ENCODE data around the gene MFSD12. TPM values are rescaled to one million over a fixed set of nuclear protein-coding genes. Genes with fewer than 3 reads are reported as not detected.

The MFSD12 gene
- total and polyA plus RNA-seq, 4 donors, result 9.5 to 47.7 (median 37.3) TPM

DNA sequence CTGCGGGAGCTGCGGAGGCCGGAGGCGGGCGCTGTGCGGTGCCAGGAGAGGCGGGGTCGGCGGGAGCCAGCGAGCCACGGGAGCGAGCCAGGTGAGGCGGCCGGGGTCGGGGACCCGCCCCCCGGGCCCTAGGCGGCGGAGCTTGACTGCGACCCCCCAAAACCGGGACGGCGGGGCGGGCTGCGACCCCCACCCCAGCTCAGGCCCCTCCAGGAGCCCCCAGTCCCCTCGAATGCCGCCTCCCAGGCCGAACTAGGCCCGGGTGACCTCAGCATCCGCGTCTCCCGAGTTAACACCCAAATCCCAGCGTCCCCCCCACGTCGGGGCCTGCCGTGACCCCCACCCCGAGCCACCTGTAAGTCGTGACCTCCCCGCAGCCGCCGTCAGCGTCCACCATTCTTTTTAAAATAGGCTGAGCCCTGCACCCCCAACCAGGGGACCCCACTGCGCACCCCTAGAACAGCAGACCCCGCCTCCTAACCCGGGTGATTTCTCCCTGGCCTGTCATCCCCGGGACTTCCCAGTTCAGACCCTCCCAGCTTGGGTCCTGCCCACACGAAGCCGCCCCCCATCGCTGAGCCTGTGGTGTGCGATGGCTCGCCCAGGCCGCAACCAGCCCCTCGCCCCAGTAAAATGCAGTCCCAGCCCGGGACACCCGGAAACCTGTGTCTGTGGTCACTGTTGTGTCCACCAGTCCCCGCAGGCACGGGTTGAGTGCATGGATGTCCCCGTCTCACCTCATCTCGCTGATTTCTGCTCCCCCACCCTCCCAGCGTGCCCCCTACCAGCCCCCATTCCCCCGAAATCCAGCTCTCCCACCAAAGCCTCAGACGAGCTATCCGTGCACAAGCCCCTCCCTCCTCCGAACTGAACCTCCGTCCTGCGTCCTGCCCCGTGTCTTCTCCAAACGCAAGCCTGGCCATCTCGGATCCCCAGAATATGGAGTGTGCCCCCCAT, 50.7 kb downstream of the MFSD12 start:
- no peaks in the 10 kb centered on the region for H3K4me1 ChIP-seq (ENCODE audit: control insufficient read depth in 1 of 2, insufficient read depth in 2 of 2, low read length in 2 of 2)
- no peaks in the 10 kb centered on the region for H3K9me3 ChIP-seq (ENCODE audit: control insufficient read depth, low read length)
- H3K4me3 ChIP-seq (ENCODE audit: low read length in 2 of 2), result peak overlapping the region; percentile 73 to 97
- no peaks in the 10 kb centered on the region for H3K27me3 ChIP-seq (ENCODE audit: control insufficient read depth in 1 of 2, insufficient read depth in 2 of 2, low read length in 1 of 2)
- 1% methylated on average over 60 to 69 of the region's 69 CpGs for WGBS, 2 donors
- ATAC-seq (ENCODE audit: low FRiP score) (no peak), DNase-seq (peak in 1 of 2 donors; percentile 71)
- intact Hi-C loops (cut with DNase I), result no loop called here
- peak overlapping the region in 1 of 2 donors; percentile 39 for H3K27ac ChIP-seq (ENCODE audit: low read depth in 1 of 2, low read length in 2 of 2)
- peaks cover 0 to 2% of the 10 kb centered on the region in 2 donors for H3K36me3 ChIP-seq (ENCODE audit: control insufficient read depth in 1 of 2, insufficient read depth in 2 of 2, low read length in 1 of 2)

DNA sequence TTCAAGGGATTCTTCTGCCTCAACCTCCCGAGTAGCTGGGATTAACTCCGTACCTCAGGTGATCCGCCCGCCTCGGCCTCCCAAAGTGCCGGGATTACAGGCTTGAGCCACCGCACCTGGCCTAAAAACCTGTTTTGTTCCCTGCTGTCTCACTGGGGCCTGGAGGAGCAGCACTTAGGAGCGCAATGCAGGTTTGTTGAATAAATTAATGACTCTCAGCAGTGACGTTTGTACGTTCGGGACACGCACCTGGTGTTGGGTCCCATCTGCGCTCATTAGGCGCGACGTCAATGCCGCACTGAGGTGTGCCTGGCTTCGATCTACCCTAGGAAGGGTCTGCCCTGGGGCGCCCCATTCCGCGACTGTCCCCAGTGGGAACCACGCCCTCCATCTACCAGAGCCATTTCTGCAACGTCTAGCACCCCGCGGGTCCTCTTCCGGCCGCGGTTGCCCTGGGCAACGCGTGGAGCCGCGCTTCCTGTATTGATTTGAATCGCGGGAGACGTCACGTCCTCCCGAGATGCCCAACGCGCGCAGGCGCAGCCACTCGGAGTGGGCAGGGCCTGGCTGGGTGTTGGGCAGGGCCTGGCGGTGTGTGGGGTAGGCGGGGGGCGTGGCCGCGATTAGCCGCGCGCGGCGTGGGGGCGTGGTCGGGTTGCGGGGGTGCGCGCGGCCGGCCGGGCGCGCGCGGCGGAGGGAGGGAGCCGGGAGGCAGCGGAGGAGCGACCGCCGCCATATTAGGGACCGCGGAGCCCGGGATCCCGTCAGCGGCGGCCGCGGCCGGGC, 51.6 kb downstream of the MFSD12 start, which contains the start of gene FZR1:
FZR1 (plus strand) TSS at position 714 of the 786 bp plus-strand sequence. CDS start 16,679 bp downstream, outside the sequence.
- no peaks in the 10 kb centered on the region for H3K27me3 ChIP-seq (ENCODE audit: control insufficient read depth in 1 of 2, insufficient read depth in 2 of 2, low read length in 1 of 2)
- WGBS, 2 donors, result 1 to 2% methylated on average over 59 to 79 of the region's 79 CpGs

DNA sequence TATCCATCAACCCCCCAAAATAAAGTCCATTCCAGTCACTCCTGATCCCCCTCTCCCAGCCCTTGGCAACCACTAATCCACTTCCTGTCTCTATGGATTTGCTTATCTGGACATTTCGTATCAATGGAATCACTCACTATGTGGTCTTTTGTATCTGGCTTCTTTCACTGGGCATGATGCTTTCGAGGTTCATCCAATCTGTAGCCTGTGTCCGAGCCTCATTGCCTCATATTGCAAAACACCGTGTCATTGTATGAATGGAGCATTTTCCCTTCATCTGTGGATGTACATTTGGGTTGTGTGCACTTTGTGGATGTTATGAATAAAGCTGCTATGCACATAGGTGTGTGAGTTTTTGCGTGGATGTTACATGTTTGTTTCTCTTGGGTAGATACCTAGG, 52.7 kb downstream of the MFSD12 start:
- intact Hi-C loops (cut with DNase I), result no loop called here
- WGBS, 2 donors, result 81 to 84% methylated on average over 5 of the region's 5 CpGs
- H3K27ac ChIP-seq (ENCODE audit: low read depth in 1 of 2, low read length in 2 of 2), result no peak overlapping the region
- DNase-seq, result no peak
- no peak for ATAC-seq (ENCODE audit: low FRiP score)
- no peaks in the 10 kb centered on the region for H3K27me3 ChIP-seq (ENCODE audit: control insufficient read depth in 1 of 2, insufficient read depth in 2 of 2, low read length in 1 of 2)
- peaks cover 0 to 1% of the 10 kb centered on the region in 2 donors for H3K36me3 ChIP-seq (ENCODE audit: control insufficient read depth in 1 of 2, insufficient read depth in 2 of 2, low read length in 1 of 2)
- H3K4me1 ChIP-seq (ENCODE audit: control insufficient read depth in 1 of 2, insufficient read depth in 2 of 2, low read length in 2 of 2), result peaks cover 0 to 3% of the 10 kb centered on the region in 2 donors
- H3K4me3 ChIP-seq (ENCODE audit: low read length in 2 of 2), result no peak overlapping the region
- no peaks in the 10 kb centered on the region for H3K9me3 ChIP-seq (ENCODE audit: control insufficient read depth, low read length)

More for the DNA sequence above, 51.6 kb downstream of the MFSD12 start, which contains the start of gene FZR1:
- H3K27ac ChIP-seq (ENCODE audit: low read depth in 1 of 2, low read length in 2 of 2), result peak within 1 kb of the TSS in 1 of 2 donors; percentile 39
- no peaks in the 10 kb centered on the region for H3K4me1 ChIP-seq (ENCODE audit: control insufficient read depth in 1 of 2, insufficient read depth in 2 of 2, low read length in 2 of 2)
- H3K9me3 ChIP-seq (ENCODE audit: control insufficient read depth, low read length), result no peaks in the 10 kb centered on the region
- H3K36me3 ChIP-seq (ENCODE audit: control insufficient read depth in 1 of 2, insufficient read depth in 2 of 2, low read length in 1 of 2), result peaks cover 0 to 2% of the 10 kb centered on the region in 2 donors
- peak within 1 kb of the TSS; percentile 73 to 97 for H3K4me3 ChIP-seq (ENCODE audit: low read length in 2 of 2)
- DNase-seq (peak; percentile 99 to 100), ATAC-seq (ENCODE audit: low FRiP score) (peak; percentile 97)
- intact Hi-C loops (cut with DNase I), result no loop called here

GRCh38 chr19:3503036-3503572, 54.3 kb downstream of the MFSD12 start:
- DNase-seq (no peak), ATAC-seq (ENCODE audit: low FRiP score) (no peak)
- H3K36me3 ChIP-seq (ENCODE audit: control insufficient read depth in 1 of 2, insufficient read depth in 2 of 2, low read length in 1 of 2), result no peaks in the 10 kb centered on the region
- H3K4me1 ChIP-seq (ENCODE audit: control insufficient read depth in 1 of 2, insufficient read depth in 2 of 2, low read length in 2 of 2), result peaks cover 0 to 4% of the 10 kb centered on the region in 2 donors
- no peak overlapping the region for H3K4me3 ChIP-seq (ENCODE audit: low read length in 2 of 2)
- WGBS, 2 donors, result 85 to 87% methylated on average over 13 of the region's 13 CpGs
- H3K9me3 ChIP-seq (ENCODE audit: control insufficient read depth, low read length), result no peaks in the 10 kb centered on the region
- intact Hi-C loops (cut with DNase I), result no loop called here
- no peak overlapping the region for H3K27ac ChIP-seq (ENCODE audit: low read depth in 1 of 2, low read length in 2 of 2)
- H3K27me3 ChIP-seq (ENCODE audit: control insufficient read depth in 1 of 2, insufficient read depth in 2 of 2, low read length in 1 of 2), result no peaks in the 10 kb centered on the region

DNA sequence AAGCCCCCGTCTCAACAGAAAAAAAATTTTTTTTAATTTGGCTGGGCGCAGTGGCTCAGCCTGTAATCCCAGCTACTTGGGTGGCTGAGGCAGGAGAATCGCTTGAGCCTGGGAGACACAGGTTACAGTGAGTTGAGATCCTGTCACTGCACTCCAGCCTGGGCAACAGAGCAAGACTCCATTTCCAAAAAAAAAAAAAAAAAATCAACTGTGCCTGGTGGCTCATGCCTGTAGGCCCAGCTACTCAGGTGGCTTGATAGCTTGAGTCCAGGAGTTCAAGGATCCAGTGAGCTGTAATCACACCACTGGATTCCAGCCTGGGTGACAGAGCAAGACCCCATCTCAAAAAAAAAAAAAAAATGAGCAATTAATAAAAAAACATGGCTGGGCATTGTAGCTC, 55.6 kb downstream of the MFSD12 start:
- 84 to 85% methylated on average over 3 of the region's 3 CpGs for WGBS, 2 donors
- no peak for ATAC-seq (ENCODE audit: low FRiP score)

DNA sequence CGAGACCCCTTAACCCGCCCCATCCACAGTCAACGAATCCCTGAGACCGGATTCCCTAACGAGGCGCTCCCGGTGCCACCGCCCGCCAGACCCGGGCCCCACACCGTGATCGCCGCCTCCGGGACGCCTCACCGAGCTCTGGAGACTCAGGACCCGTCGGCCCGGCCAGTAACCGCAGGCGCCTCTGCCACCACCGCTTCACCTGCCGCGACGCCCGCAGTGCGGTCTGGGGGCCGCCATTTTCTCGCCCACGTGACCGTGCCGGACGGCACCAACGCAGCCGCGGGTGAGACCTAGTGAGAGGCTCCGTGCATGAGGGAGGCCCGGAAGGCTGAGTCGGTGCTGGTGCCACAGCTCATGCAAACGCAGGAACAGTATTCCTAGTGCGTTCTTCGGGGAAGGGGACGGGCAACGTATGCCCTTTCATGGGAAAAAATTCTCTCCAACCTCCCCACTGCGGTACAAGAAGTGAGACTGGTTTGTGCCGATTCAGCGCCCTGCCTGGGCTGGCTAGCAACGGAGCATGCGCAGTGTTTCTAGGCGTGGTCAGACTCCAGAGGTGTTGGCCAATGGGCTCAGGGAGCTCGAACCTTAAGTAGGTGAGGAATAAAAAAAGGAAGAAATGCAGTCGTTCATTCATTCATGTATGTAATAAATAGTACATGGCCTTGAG, 56.8 kb downstream of the MFSD12 start, which contains the start of gene DOHH:
DOHH (minus strand) TSS at position 246 of the 673 bp plus-strand sequence. CDS start 3,860 bp downstream, outside the sequence.
- WGBS, 2 donors, result 0 to 1% methylated on average over 52 of the region's 52 CpGs
- peak within 1 kb of the TSS; percentile 80 to 91 for H3K4me3 ChIP-seq (ENCODE audit: low read length in 2 of 2)
- H3K27ac ChIP-seq (ENCODE audit: low read depth in 1 of 2, low read length in 2 of 2), result peak within 1 kb of the TSS in 1 of 2 donors; percentile 95
- no peaks in the 10 kb centered on the region for H3K36me3 ChIP-seq (ENCODE audit: control insufficient read depth in 1 of 2, insufficient read depth in 2 of 2, low read length in 1 of 2)
- DNase-seq, result peak; percentile 97 to 98
- H3K4me1 ChIP-seq (ENCODE audit: control insufficient read depth in 1 of 2, insufficient read depth in 2 of 2, low read length in 2 of 2), result peaks cover 0 to 4% of the 10 kb centered on the region in 2 donors
- intact Hi-C loops (cut with DNase I), result no loop called here
- no peaks in the 10 kb centered on the region for H3K27me3 ChIP-seq (ENCODE audit: control insufficient read depth in 1 of 2, insufficient read depth in 2 of 2, low read length in 1 of 2)
- ATAC-seq (ENCODE audit: low FRiP score), result peak; percentile 95
- no peaks in the 10 kb centered on the region for H3K9me3 ChIP-seq (ENCODE audit: control insufficient read depth, low read length)

More for the DNA sequence above, 55.6 kb downstream of the MFSD12 start:
- no peaks in the 10 kb centered on the region for H3K36me3 ChIP-seq (ENCODE audit: control insufficient read depth in 1 of 2, insufficient read depth in 2 of 2, low read length in 1 of 2)
- H3K9me3 ChIP-seq (ENCODE audit: control insufficient read depth, low read length), result no peaks in the 10 kb centered on the region
- H3K4me3 ChIP-seq (ENCODE audit: low read length in 2 of 2), result no peak overlapping the region
- DNase-seq, result no peak
- no peaks in the 10 kb centered on the region for H3K27me3 ChIP-seq (ENCODE audit: control insufficient read depth in 1 of 2, insufficient read depth in 2 of 2, low read length in 1 of 2)
- intact Hi-C loops (cut with DNase I), result no loop called here
- H3K4me1 ChIP-seq (ENCODE audit: control insufficient read depth in 1 of 2, insufficient read depth in 2 of 2, low read length in 2 of 2), result peaks cover 0 to 4% of the 10 kb centered on the region in 2 donors
- H3K27ac ChIP-seq (ENCODE audit: low read depth in 1 of 2, low read length in 2 of 2), result no peak overlapping the region

DNA sequence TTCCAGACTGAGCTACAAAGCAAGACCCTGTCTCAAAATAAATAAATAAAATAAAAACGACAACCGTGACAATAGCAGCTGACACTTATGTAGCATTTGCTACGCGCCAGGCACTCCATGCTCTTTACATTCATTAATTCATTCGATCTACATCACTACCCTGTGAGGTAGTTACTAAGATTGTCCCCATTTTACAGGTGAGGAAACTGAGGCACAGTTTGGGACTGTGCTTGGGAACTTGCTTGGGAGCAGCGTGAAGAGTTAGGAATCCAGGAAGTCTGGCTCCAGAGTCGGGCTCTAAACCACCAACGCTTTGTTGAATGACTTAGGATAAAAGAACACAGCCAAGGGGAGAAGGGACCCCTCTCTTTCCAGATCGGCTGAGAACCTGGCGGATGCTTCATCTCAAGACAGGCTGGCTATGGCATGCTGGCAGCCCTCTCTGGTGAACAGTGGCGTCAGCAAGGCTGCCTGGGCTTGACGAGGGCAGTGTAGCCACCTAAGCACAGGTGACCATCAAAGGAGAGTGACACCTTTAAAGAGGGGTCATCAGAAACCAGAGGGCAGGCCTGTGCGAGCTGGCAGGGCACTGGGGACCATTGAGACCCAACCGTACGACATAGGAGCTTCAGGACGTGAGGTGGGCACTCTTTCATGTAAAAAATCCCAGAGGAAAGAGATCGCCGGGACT, 57.5 kb downstream of the MFSD12 start:
- ATAC-seq (ENCODE audit: low FRiP score) (peak; percentile 19), DNase-seq (no peak)
- Histone ChIP-seq H3K27me3 (ENCODE audit: control insufficient read depth in 1 of 2, insufficient read depth in 2 of 2, low read length in 1 of 2) (no peaks in the 10 kb centered on the region), H3K4me3 (ENCODE audit: low read length in 2 of 2) (peak overlapping the region; percentile 80 to 91), H3K27ac (ENCODE audit: low read depth in 1 of 2, low read length in 2 of 2) (peak overlapping the region in 1 of 2 donors; percentile 95), H3K36me3 (ENCODE audit: control insufficient read depth in 1 of 2, insufficient read depth in 2 of 2, low read length in 1 of 2) (no peaks in the 10 kb centered on the region), H3K4me1 (ENCODE audit: control insufficient read depth in 1 of 2, insufficient read depth in 2 of 2, low read length in 2 of 2) (peaks cover 0 to 4% of the 10 kb centered on the region in 2 donors), H3K9me3 (ENCODE audit: control insufficient read depth, low read length) (no peaks in the 10 kb centered on the region)
- 20 to 25% methylated on average over 18 of the region's 18 CpGs for WGBS, 2 donors
- intact Hi-C loops (cut with DNase I), result no loop called here

Measured in aorta (tissue), 5 donors.